ENCODE data around the gene DPP9. TPM values are rescaled to one million over a fixed set of nuclear protein-coding genes. Genes with fewer than 3 reads are reported as not detected.

DPP9 gene
- polyA plus RNA-seq (2012; ENCODE audit: low read depth, missing spikeins), result 21.8 TPM

GRCh38 chr19:4723595-4724514 lies at the start of gene DPP9:
Gene DPP9 (minus strand): TSS chr19:4723842. CDS start chr19:4719906, 3,936 bp downstream.
- FAIRE-seq (peak; percentile 99), DNase-seq (ENCODE audit: insufficient read length, low spot score) (peak; percentile 100)
- TF ChIP-seq TAF1 (IDR thresholded peaks at IDR 0.05; ENCODE audit: low read depth, low read length) (no peak; the same call in 1 of the 2 replicates), POLR2AphosphoS5 (IDR thresholded peaks at IDR 0.05; ENCODE audit: low read depth, low read length) (peak; percentile 34; the same call in 1 of the 2 replicates), SPI1 (IDR thresholded peaks at IDR 0.05; ENCODE audit: low read depth, low read length) (no peak), POU2F2 (IDR thresholded peaks at IDR 0.05; ENCODE audit: low read depth, low read length) (no peak), POLR2A (IDR thresholded peaks at IDR 0.05; ENCODE audit: low read depth, low read length) (peak; percentile 54; the same call in 1 of the 2 replicates)

DNA sequence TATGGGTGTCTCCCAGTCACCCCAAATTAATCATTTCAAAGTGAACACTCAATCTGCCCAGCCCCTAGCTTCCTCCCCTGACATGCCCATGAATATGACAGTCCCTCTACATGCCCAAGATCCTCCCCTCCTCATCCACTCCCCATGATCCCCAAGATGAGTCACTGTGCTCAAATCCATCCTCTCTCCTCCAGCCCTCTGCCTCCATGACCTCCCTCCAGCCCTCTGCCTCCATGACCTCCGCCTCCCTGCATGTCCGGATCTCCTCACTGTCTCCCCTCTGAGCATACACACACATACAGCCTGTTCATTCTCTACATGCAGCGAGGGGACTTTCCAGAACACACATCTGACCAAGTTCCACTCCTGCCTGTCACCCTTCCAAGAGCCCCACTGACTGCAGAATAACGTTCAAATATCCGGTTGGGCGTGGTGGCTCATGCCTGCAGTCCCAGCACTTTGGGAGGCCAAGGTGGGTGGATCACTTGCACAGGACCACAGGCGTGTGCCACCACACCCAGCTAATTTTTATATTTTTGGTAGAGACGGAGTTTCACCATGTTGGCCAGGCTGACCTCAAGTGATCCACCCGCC lies 49.5 kb upstream of the DPP9 start:
- FAIRE-seq (no peak), DNase-seq (ENCODE audit: insufficient read length, low spot score) (no peak)
- TF ChIP-seq TAF1 (IDR thresholded peaks at IDR 0.05; ENCODE audit: low read depth, low read length) (no peak), POLR2AphosphoS5 (IDR thresholded peaks at IDR 0.05; ENCODE audit: low read depth, low read length) (no peak), POU2F2 (IDR thresholded peaks at IDR 0.05; ENCODE audit: low read depth, low read length) (no peak)

DNA sequence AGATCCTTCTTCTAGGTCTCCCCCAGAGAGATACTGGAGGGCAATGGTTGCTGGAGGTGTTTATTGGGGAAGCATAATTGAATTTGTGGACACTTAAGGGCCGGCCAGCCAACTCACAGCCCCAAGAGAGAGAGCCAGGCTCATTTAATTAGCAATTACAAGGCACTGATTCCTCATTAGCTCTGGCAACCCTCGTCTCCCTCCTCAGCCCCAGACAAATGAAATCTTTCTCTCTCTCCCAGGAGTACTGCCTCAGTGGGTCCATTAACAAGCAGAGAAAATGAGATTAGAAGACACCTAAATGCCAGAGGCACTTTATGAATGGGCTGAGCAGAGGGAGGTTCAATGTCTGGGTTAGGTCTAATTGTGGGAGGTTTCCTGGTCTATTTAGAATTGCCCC lies 48.9 kb upstream of the DPP9 start:
- FAIRE-seq, result no peak
- no peak for DNase-seq (ENCODE audit: insufficient read length, low spot score)
- no peak for TF ChIP-seq POLR2AphosphoS5 (IDR thresholded peaks at IDR 0.05; ENCODE audit: low read depth, low read length)
- no peak for TF ChIP-seq SPI1 (IDR thresholded peaks at IDR 0.05; ENCODE audit: low read depth, low read length)
- TF ChIP-seq POLR2A (IDR thresholded peaks at IDR 0.05; ENCODE audit: low read depth, low read length), result no peak
- no peak for TF ChIP-seq POU2F2 (IDR thresholded peaks at IDR 0.05; ENCODE audit: low read depth, low read length)
- TF ChIP-seq PAX5 (IDR thresholded peaks at IDR 0.05; ENCODE audit: insufficient read depth, low read length, severe bottlenecking), result no peak
- no peak for TF ChIP-seq TAF1 (IDR thresholded peaks at IDR 0.05; ENCODE audit: low read depth, low read length)

DNA sequence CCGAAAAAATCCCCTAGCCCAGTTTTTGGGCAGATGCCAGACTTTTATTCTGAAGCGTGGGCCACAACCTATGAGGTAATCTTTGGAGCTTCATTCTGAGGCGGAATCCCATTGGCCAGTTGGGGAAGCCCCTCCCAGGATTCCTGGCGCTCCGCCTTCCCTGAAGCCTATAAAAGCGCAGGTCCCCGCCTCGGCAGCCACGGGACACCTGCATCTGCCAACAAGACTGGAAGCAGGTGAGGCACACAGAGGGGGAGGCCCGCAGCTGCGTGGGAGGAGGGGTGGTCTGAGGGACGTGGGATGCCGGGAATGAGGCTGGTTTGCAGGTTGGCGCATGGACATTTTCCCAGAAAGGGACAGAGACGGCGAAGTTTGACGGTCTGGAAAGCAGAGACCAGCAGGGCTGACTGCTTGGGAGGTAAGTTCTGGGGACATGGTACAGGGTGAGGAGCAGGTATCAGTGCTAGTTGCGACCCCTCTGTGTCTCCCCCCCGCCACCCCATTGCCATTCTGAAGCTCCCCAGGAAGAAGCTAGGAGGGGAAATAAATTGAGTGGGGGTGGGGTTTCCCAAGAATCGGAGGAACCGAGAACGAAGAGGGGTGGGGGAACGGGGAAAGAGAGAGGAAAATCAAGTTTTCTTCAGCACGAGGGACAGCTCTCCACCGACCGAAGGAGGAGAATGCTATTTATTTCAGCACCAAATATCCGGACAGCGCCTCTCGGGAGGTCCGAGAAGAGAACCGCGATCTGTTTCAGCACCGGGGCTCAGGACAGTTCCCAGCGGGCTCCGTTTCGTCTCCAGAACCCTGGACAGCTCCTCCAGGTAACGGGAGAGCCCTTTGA lies 45.5 kb upstream of the DPP9 start:
- TF ChIP-seq POLR2AphosphoS5 (IDR thresholded peaks at IDR 0.05; ENCODE audit: low read depth, low read length) (no peak), TAF1 (IDR thresholded peaks at IDR 0.05; ENCODE audit: low read depth, low read length) (no peak), POU2F2 (IDR thresholded peaks at IDR 0.05; ENCODE audit: low read depth, low read length) (no peak), PAX5 (IDR thresholded peaks at IDR 0.05; ENCODE audit: insufficient read depth, low read length, severe bottlenecking) (no peak), SPI1 (IDR thresholded peaks at IDR 0.05; ENCODE audit: low read depth, low read length) (no peak; the same call in 1 of the 2 replicates), POLR2A (IDR thresholded peaks at IDR 0.05; ENCODE audit: low read depth, low read length) (no peak)
- FAIRE-seq, result no peak
- DNase-seq (ENCODE audit: insufficient read length, low spot score), result peak; percentile 74

- DNase-seq (ENCODE audit: insufficient read length, low spot score), result no peak
- no peak for FAIRE-seq
- TF ChIP-seq POU2F2 (IDR thresholded peaks at IDR 0.05; ENCODE audit: low read depth, low read length), result no peak
- no peak for TF ChIP-seq SPI1 (IDR thresholded peaks at IDR 0.05; ENCODE audit: low read depth, low read length)
- no peak for TF ChIP-seq POLR2A (IDR thresholded peaks at IDR 0.05; ENCODE audit: low read depth, low read length)
- no peak for TF ChIP-seq PAX5 (IDR thresholded peaks at IDR 0.05; ENCODE audit: insufficient read depth, low read length, severe bottlenecking)
- no peak for TF ChIP-seq TAF1 (IDR thresholded peaks at IDR 0.05; ENCODE audit: low read depth, low read length)
- TF ChIP-seq POLR2AphosphoS5 (IDR thresholded peaks at IDR 0.05; ENCODE audit: low read depth, low read length), result no peak
Observed at GRCh38 chr19:4764393-4764660, 40.7 kb upstream of the DPP9 start.

- FAIRE-seq (no peak), DNase-seq (ENCODE audit: insufficient read length, low spot score) (no peak)
- TF ChIP-seq POLR2AphosphoS5 (IDR thresholded peaks at IDR 0.05; ENCODE audit: low read depth, low read length) (no peak), POU2F2 (IDR thresholded peaks at IDR 0.05; ENCODE audit: low read depth, low read length) (no peak), SPI1 (IDR thresholded peaks at IDR 0.05; ENCODE audit: low read depth, low read length) (no peak), TAF1 (IDR thresholded peaks at IDR 0.05; ENCODE audit: low read depth, low read length) (no peak), POLR2A (IDR thresholded peaks at IDR 0.05; ENCODE audit: low read depth, low read length) (no peak)
Observed at GRCh38 chr19:4763021-4763420, 39.4 kb upstream of the DPP9 start.

DNA sequence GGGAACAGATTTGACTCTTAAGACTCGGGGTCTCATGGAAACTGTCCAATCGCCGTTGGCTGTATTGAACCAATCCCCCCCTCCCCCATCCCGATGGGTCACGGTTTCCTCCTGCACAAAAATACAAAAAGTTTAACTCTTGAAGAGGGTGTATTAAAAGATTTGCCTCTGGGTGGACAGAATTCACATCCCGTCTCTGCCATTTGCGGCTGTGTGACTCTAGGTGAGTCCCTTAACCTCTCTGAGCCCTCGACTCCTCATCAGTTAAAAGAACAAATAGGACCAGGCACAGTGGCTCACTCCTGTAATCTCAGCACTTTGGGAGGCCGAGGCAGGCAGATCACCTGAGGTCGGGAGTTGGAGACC lies 36.6 kb upstream of the DPP9 start:
- no peak for DNase-seq (ENCODE audit: insufficient read length, low spot score)
- TF ChIP-seq PAX5 (IDR thresholded peaks at IDR 0.05; ENCODE audit: insufficient read depth, low read length, severe bottlenecking) (no peak), SPI1 (IDR thresholded peaks at IDR 0.05; ENCODE audit: low read depth, low read length) (no peak), POLR2A (IDR thresholded peaks at IDR 0.05; ENCODE audit: low read depth, low read length) (no peak), POU2F2 (IDR thresholded peaks at IDR 0.05; ENCODE audit: low read depth, low read length) (no peak), POLR2AphosphoS5 (IDR thresholded peaks at IDR 0.05; ENCODE audit: low read depth, low read length) (no peak)
- FAIRE-seq, result no peak

DNA sequence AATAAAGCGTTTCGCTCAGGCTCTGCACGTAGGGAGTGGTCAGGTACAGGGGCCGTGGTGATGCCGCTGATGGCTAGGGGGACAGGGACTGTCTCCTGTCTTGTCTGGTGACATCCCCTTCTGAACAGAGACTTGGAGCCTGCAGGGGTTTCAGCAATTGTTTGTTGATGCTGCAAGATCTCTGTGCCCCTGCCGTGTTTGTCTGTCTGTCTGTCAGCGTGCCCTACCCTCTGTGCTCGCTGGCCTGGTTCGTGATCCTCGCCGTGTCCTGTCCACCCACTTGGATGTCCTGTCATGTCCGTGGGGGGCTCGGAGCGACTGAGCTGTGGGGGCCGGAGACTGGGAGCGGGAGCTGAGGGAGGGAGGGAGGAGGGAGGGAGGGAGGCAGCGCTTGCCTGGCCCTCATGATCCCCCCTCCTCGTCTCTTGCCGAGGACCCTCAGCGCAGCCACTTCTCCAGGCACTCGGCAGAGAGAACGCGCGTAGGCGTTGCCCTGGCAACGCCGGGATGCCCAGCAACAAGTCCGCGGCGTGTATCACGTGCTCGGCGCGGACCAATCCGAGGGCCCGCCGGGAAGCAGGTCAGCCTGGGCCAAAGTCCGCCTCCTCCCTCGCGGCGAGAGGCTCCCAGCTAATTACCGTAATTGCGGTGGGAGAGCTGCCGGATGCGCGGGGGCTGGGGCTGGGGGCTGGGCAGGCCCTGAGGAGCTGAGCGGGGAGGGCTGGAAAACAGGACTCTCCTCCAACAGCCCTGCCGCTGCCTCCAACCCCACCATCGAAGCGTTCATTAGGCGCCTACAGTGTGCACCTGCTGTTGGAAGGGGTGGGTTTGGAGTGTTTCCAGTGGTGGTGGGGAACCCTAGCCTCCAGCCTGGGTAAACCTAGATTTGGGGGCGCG lies 36.0 kb upstream of the DPP9 start:
- TF ChIP-seq POLR2AphosphoS5 (IDR thresholded peaks at IDR 0.05; ENCODE audit: low read depth, low read length) (no peak), POLR2A (IDR thresholded peaks at IDR 0.05; ENCODE audit: low read depth, low read length) (no peak), TAF1 (IDR thresholded peaks at IDR 0.05; ENCODE audit: low read depth, low read length) (no peak), PAX5 (IDR thresholded peaks at IDR 0.05; ENCODE audit: insufficient read depth, low read length, severe bottlenecking) (no peak), SPI1 (IDR thresholded peaks at IDR 0.05; ENCODE audit: low read depth, low read length) (no peak), POU2F2 (IDR thresholded peaks at IDR 0.05; ENCODE audit: low read depth, low read length) (no peak)
- FAIRE-seq (peak; percentile 96), DNase-seq (ENCODE audit: insufficient read length, low spot score) (peak; percentile 98)

Measured in GM12891 (cell line).